B cell (primary cell): Measurements from ENCODE around the gene LRRN4CL.

Experiments
- CTCF ChIP-seq: fragments of 200-600 bp; IDR thresholded peaks from one replicate; pipeline ENCODE4 v1.8.0; 2022; ENCODE audit warnings: antibody characterized with exemption, mild to moderate bottlenecking
- EZH2 ChIP-seq: IDR thresholded peaks from 2 replicates; pipeline ENCODE4 v1.6.1; 2012; ENCODE audit warnings: borderline replicate concordance, low read depth, mild to moderate bottlenecking, moderate library complexity, low read length; ENCODE audit not compliant: insufficient read depth, poor library complexity, severe bottlenecking

- no peak for TF ChIP-seq CTCF
- no peak for TF ChIP-seq EZH2
Measured at GRCh38 chr11:62709247-62710000, 20.1 kb upstream of the LRRN4CL start.
